Inflammatory macrophage treated with lipopolysaccharide for 4 hours (primary cell): Measurements from ENCODE around the gene PTPN3.

ENCODE experiments used
- DNase-seq: peaks from one replicate; pipeline ENCODE4 v3.0.0-alpha.2; 2020

The PTPN3 gene

DNA sequence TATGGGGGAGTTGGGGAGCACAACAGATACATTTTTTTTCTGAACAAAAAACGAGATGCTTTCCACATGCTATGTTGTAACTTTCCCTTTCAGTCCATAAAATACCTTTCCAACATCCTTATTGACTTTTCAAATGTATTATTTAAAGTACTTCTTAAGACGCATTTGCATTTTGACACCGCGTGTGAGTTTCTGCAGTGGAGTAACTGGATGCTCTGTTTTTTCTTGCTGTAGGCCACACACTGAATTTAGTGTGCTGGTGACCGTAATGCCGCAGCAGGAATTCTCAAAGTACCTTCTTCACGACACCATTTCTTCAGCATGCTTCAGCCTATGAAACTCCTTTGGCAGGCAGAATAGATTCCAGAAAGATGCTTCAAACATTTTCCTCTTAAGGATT is 163.0 kb downstream of the PTPN3 start:
- no peak for DNase-seq

DNA sequence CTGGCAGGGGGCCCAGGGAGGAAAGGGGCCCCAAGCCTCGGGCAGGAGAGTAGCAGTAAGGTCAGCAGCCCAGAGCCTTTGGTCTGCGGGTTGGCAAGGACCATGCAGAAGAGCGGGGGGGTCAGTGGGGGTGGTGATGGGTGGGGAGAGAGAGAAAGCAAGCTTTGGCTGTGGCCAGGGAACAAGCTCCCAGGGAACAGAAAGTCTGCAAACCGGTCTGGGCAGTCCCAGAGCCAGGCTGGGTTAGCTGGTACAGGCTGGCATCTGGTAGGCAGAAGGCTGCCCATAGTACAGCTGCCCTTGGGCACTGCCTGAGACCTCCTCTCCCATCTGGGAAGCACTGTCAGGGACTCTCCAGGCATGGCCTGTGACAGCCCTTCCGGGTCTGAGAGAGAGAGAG is 166.8 kb downstream of the PTPN3 start:
- DNase-seq = no peak

DNA sequence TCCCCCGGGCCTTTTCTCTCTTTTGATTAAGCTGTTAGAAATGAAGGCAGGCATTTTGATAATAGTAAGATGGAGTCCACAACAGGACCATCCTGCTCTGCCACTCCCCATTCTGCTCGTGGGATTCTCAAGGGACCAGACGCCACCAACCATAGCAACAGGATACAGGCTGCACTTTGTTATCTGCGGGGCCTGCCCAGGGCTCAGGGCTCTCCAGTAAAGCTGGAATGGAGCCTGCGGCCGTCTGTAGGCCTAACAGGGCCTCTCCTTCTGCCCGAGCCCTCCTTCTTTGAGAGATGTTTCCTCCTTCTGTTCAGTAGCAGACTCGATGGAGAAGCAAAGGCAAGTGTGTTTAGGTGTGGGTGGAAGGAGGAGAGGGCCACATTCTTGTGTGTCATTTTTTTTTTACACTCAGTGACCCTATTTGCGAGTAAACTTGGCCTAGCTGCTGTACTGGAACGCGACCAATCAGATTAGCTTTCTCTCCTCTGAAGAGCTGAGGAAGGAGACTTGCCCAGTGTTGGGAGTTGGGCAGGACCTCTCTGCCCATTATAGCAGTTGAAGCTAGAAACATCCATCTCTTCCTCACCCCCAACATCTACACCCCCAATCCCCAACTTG is 168.4 kb downstream of the PTPN3 start:
- no peak for DNase-seq

DNA sequence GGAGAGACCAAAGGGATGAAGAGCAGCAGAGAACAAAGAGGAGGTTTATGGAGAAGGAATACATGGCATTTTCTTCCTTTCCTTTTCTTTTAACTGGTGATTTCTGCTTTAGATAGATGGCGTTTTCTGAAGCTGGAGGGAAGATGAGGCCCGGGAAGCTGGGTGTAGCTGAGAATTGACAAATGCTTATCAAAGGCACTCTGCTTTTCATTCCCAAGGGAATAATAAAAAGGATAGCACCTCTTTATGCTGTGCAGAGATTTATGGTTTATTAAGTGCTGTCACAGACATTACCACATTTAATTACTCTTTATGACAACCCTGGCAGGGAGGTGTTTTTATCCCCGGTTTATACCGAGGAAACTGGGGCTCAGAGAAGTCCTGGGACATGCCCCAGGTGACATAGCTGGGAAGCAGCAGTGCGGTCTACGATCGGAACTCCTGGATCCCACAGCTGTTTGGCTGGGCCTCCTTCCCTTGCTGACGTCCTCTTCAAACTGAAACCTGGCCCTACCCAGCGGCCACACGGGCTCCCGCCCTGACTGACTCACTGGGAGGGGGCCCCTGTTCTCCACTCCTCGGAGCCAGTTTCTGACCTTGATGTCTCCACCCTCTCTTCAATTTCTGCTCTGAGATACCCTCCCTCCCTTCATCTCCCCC is 169.0 kb downstream of the PTPN3 start:
- DNase-seq = no peak
